HEK293 (cell line): Measurements from ENCODE around the gene TAS1R1.

Source experiments
- CTCF ChIA-PET: fragments of 350-600 bp; formaldehyde crosslinking; extraction: SDS; loops from one replicate; lab custom pipeline; 2021; ENCODE audit warnings: antibody characterized with exemption; lab: Yijun Ruan, JAX
- POLR2A ChIA-PET: fragments of 300-600 bp; formaldehyde crosslinking; extraction: SDS; loops from one replicate; lab custom pipeline; 2020; ENCODE audit warnings: antibody characterized with exemption, inconsistent platforms; lab: Yijun Ruan, JAX
- H3K27ac ChIP-seq: fragments of 200-500 bp; sonication (Bioruptor generic); 2 replicates; pipeline ENCODE4 v1.5.1; 2014; ENCODE audit warnings: low read depth, low read length, control low read depth, inconsistent platforms; ENCODE audit errors: extremely low read depth
- H3K36me3 ChIP-seq, 2 experiments: fragments of 200-500 bp in 1 of 2; sonication (Bioruptor generic) in 1 of 2; 1 replicate in 1 of 2; 2 replicates in 1 of 2; pipeline ENCODE4 v1.5.1; 2014 to 2017; ENCODE audit warnings: inconsistent platforms in 2 of 2, low read length in 2 of 2; ENCODE audit not compliant: control insufficient read depth in 2 of 2, insufficient read depth in 1 of 2
- H3K4me1 ChIP-seq: fragments of 200-500 bp; sonication (Bioruptor generic); 2 replicates; pipeline ENCODE4 v1.5.1; 2014; ENCODE audit warnings: mild to moderate bottlenecking, low read length, inconsistent platforms; ENCODE audit not compliant: control insufficient read depth, insufficient read depth
- H3K4me3 ChIP-seq: 2 replicates; pipeline ENCODE4 v1.5.1; 2011; ENCODE audit warnings: low read depth, mild to moderate bottlenecking, control low read depth, low read length, moderate library complexity
- H3K9me3 ChIP-seq: fragments of 200-500 bp; sonication (Bioruptor generic); 2 replicates; pipeline ENCODE4 v1.5.1; 2014; ENCODE audit warnings: low read depth, low read length, inconsistent platforms; ENCODE audit not compliant: control insufficient read depth, insufficient read depth
- EGR2 ChIP-seq: fragments of 450-650 bp; formaldehyde crosslinking; IDR thresholded peaks from 2 replicates; pipeline ENCODE4 v1.5.1; 2016; ENCODE audit warnings: low read depth, missing biosample characterization, missing genetic modification characterization
- KLF7 ChIP-seq: fragments of 450-650 bp; formaldehyde crosslinking; IDR thresholded peaks from 2 replicates; pipeline ENCODE4 v1.5.1; 2016; ENCODE audit warnings: missing biosample characterization, missing genetic modification characterization, borderline replicate concordance
- ZBTB20 ChIP-seq: fragments of 450-650 bp; formaldehyde crosslinking; IDR thresholded peaks from 2 replicates; pipeline ENCODE4 v1.5.1; 2016; ENCODE audit warnings: missing biosample characterization, missing genetic modification characterization
- ZNF433 ChIP-seq: fragments of 450-650 bp; formaldehyde crosslinking; IDR thresholded peaks from 2 replicates; pipeline ENCODE4 v1.5.1; 2016; ENCODE audit warnings: missing biosample characterization, missing genetic modification characterization, low read depth
- ZNF521 ChIP-seq: fragments of 450-650 bp; formaldehyde crosslinking; IDR thresholded peaks from 2 replicates; pipeline ENCODE4 v1.5.1; 2017; ENCODE audit warnings: missing biosample characterization, mild to moderate bottlenecking, missing genetic modification characterization
- ZNF555 ChIP-seq: fragments of 450-650 bp; formaldehyde crosslinking; conservative IDR thresholded peaks from 2 replicates; pipeline ENCODE4 v1.5.1; 2017; ENCODE audit warnings: missing biosample characterization, mild to moderate bottlenecking, missing genetic modification characterization, inconsistent platforms
- ZNF626 ChIP-seq: fragments of 450-650 bp; sonication (Bioruptor Pico); formaldehyde crosslinking; IDR thresholded peaks from 2 replicates; pipeline ENCODE4 v1.5.1; 2018; ENCODE audit warnings: missing biosample characterization, missing genetic modification characterization, inconsistent platforms
- ZNF768 ChIP-seq: fragments of 450-650 bp; formaldehyde crosslinking; IDR thresholded peaks from 2 replicates; pipeline ENCODE4 v1.5.1; 2018; ENCODE audit warnings: missing biosample characterization, mild to moderate bottlenecking, missing genetic modification characterization
- ZNF843 ChIP-seq: fragments of 450-650 bp; formaldehyde crosslinking; IDR thresholded peaks from 2 replicates; pipeline ENCODE4 v1.5.1; 2016; ENCODE audit warnings: missing biosample characterization, missing genetic modification characterization
- ZXDB ChIP-seq: fragments of 450-650 bp; formaldehyde crosslinking; IDR thresholded peaks from 2 replicates; pipeline ENCODE4 v1.5.1; 2016; ENCODE audit warnings: missing biosample characterization, missing genetic modification characterization
- TF ChIP-seq, protein P1 (sequence below): fragments of 450-650 bp; formaldehyde crosslinking; IDR thresholded peaks from 2 replicates; pipeline ENCODE4 v1.5.1; 2016; ENCODE audit warnings: missing biosample characterization, missing genetic modification characterization
- TF ChIP-seq, protein P2 (sequence below): fragments of 450-650 bp; IDR thresholded peaks from 2 replicates; pipeline ENCODE4 v1.5.1; 2018; ENCODE audit warnings: missing biosample characterization, missing genetic modification characterization
- TF ChIP-seq, protein P3 (sequence below): fragments of 450-650 bp; formaldehyde crosslinking; IDR thresholded peaks from 2 replicates; pipeline ENCODE4 v1.5.1; 2016; ENCODE audit warnings: missing biosample characterization, missing genetic modification characterization
- TF ChIP-seq, protein P4 (sequence below): IDR thresholded peaks from 2 replicates; pipeline ENCODE4 v1.6.1; 2011; ENCODE audit warnings: mild to moderate bottlenecking, low read depth, low read length, borderline replicate concordance
- TF ChIP-seq, protein P5 (sequence below): fragments of 450-650 bp; formaldehyde crosslinking; IDR thresholded peaks from 2 replicates; pipeline ENCODE4 v1.5.1; 2016; ENCODE audit warnings: missing biosample characterization, missing genetic modification characterization, low read depth
- TF ChIP-seq, protein P6 (sequence below): fragments of 450-650 bp; formaldehyde crosslinking; IDR thresholded peaks from 2 replicates; pipeline ENCODE4 v1.5.1; 2016; ENCODE audit warnings: missing biosample characterization, missing genetic modification characterization
- TF ChIP-seq, protein P7 (sequence below): fragments of 450-650 bp; formaldehyde crosslinking; IDR thresholded peaks from 2 replicates; pipeline ENCODE4 v1.5.1; 2016; ENCODE audit warnings: missing biosample characterization, missing genetic modification characterization

Gene TAS1R1

DNA sequence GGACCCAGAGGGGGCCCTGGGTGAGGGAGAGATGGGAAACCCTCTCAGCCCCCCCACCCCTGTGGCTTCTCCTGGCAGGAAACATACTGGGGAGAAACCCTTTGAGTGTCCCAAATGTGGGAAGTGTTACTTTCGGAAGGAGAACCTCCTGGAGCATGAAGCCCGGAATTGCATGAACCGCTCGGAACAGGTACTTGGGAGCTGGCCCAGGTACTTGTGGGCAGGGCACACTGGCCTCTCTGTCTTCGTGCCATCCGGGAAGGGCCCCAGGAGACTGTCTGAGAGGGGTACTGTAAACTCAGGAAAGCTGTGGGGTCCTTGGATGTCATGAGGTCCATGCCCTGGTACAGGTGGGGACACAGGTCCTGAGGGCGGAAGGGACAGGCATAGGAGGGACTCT, 30.7 kb downstream of the TAS1R1 start:
- Histone ChIP-seq H3K36me3 (peaks cover 0 to 83% of the 10 kb centered on the region in 2 experiments; a peak in 1 of 3 replicates), H3K4me1 (peaks cover 3% of the 10 kb centered on the region), H3K9me3 (no peaks in the 10 kb centered on the region), H3K4me3 (no peak overlapping the region), H3K27ac (no peak overlapping the region)
- POLR2A ChIA-PET = interaction anchor here (1.0 kb wide), 1 partner anchor 12 kb away, joined by 3 read pairs; no protein-coding TSS in a partner anchor
- CTCF ChIA-PET = interaction anchor here (0.7 to 1.1 kb wide), 2 partner anchors 17 to 49 kb away, joined by 3 read pairs; partner anchors contain the start of gene KLHL21
- TF ChIP-seq, protein P1, sequence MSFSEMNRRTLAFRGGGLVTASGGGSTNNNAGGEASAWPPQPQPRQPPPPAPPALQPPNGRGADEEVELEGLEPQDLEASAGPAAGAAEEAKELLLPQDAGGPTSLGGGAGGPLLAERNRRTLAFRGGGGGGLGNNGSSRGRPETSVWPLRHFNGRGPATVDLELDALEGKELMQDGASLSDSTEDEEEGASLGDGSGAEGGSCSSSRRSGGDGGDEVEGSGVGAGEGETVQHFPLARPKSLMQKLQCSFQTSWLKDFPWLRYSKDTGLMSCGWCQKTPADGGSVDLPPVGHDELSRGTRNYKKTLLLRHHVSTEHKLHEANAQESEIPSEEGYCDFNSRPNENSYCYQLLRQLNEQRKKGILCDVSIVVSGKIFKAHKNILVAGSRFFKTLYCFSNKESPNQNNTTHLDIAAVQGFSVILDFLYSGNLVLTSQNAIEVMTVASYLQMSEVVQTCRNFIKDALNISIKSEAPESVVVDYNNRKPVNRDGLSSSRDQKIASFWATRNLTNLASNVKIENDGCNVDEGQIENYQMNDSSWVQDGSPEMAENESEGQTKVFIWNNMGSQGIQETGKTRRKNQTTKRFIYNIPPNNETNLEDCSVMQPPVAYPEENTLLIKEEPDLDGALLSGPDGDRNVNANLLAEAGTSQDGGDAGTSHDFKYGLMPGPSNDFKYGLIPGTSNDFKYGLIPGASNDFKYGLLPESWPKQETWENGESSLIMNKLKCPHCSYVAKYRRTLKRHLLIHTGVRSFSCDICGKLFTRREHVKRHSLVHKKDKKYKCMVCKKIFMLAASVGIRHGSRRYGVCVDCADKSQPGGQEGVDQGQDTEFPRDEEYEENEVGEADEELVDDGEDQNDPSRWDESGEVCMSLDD (tag by site-specific recombination) = no peak
- TF ChIP-seq, protein P2, sequence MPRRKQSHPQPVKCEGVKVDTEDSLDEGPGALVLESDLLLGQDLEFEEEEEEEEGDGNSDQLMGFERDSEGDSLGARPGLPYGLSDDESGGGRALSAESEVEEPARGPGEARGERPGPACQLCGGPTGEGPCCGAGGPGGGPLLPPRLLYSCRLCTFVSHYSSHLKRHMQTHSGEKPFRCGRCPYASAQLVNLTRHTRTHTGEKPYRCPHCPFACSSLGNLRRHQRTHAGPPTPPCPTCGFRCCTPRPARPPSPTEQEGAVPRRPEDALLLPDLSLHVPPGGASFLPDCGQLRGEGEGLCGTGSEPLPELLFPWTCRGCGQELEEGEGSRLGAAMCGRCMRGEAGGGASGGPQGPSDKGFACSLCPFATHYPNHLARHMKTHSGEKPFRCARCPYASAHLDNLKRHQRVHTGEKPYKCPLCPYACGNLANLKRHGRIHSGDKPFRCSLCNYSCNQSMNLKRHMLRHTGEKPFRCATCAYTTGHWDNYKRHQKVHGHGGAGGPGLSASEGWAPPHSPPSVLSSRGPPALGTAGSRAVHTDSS (tag by site-specific recombination) = no peak
- TF ChIP-seq, protein P3, sequence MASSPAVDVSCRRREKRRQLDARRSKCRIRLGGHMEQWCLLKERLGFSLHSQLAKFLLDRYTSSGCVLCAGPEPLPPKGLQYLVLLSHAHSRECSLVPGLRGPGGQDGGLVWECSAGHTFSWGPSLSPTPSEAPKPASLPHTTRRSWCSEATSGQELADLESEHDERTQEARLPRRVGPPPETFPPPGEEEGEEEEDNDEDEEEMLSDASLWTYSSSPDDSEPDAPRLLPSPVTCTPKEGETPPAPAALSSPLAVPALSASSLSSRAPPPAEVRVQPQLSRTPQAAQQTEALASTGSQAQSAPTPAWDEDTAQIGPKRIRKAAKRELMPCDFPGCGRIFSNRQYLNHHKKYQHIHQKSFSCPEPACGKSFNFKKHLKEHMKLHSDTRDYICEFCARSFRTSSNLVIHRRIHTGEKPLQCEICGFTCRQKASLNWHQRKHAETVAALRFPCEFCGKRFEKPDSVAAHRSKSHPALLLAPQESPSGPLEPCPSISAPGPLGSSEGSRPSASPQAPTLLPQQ = no peak
- no peak for TF ChIP-seq ZBTB20 (tag by site-specific recombination)
- no peak for TF ChIP-seq ZNF555 (tag by site-specific recombination)
- TF ChIP-seq EGR2 (tag by site-specific recombination) = no peak
- TF ChIP-seq KLF7 (tag by site-specific recombination) = no peak
- no peak for TF ChIP-seq ZNF626 (tag by site-specific recombination)
- TF ChIP-seq ZNF843 (tag by site-specific recombination) = no peak
- no peak for TF ChIP-seq ZNF433 (tag by site-specific recombination)
- TF ChIP-seq, protein P4, sequence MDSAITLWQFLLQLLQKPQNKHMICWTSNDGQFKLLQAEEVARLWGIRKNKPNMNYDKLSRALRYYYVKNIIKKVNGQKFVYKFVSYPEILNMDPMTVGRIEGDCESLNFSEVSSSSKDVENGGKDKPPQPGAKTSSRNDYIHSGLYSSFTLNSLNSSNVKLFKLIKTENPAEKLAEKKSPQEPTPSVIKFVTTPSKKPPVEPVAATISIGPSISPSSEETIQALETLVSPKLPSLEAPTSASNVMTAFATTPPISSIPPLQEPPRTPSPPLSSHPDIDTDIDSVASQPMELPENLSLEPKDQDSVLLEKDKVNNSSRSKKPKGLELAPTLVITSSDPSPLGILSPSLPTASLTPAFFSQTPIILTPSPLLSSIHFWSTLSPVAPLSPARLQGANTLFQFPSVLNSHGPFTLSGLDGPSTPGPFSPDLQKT = no peak
- no peak for TF ChIP-seq ZNF521 (tag by site-specific recombination)
- TF ChIP-seq, protein P5, sequence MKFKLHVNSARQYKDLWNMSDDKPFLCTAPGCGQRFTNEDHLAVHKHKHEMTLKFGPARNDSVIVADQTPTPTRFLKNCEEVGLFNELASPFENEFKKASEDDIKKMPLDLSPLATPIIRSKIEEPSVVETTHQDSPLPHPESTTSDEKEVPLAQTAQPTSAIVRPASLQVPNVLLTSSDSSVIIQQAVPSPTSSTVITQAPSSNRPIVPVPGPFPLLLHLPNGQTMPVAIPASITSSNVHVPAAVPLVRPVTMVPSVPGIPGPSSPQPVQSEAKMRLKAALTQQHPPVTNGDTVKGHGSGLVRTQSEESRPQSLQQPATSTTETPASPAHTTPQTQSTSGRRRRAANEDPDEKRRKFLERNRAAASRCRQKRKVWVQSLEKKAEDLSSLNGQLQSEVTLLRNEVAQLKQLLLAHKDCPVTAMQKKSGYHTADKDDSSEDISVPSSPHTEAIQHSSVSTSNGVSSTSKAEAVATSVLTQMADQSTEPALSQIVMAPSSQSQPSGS = no peak
- no peak for TF ChIP-seq ZNF768 (tag by site-specific recombination)
- TF ChIP-seq ZXDB (tag by site-specific recombination) = no peak
- TF ChIP-seq, protein P6, sequence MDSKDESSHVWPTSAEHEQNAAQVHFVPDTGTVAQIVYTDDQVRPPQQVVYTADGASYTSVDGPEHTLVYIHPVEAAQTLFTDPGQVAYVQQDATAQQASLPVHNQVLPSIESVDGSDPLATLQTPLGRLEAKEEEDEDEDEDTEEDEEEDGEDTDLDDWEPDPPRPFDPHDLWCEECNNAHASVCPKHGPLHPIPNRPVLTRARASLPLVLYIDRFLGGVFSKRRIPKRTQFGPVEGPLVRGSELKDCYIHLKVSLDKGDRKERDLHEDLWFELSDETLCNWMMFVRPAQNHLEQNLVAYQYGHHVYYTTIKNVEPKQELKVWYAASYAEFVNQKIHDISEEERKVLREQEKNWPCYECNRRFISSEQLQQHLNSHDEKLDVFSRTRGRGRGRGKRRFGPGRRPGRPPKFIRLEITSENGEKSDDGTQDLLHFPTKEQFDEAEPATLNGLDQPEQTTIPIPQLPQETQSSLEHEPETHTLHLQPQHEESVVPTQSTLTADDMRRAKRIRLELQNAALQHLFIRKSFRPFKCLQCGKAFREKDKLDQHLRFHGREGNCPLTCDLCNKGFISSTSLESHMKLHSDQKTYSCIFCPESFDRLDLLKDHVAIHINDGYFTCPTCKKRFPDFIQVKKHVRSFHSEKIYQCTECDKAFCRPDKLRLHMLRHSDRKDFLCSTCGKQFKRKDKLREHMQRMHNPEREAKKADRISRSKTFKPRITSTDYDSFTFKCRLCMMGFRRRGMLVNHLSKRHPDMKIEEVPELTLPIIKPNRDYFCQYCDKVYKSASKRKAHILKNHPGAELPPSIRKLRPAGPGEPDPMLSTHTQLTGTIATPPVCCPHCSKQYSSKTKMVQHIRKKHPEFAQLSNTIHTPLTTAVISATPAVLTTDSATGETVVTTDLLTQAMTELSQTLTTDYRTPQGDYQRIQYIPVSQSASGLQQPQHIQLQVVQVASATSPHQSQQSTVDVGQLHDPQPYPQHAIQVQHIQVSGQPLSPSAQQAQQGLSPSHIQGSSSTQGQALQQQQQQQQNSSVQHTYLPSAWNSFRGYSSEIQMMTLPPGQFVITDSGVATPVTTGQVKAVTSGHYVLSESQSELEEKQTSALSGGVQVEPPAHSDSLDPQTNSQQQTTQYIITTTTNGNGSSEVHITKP (tag by site-specific recombination) = no peak
- TF ChIP-seq, protein P7, sequence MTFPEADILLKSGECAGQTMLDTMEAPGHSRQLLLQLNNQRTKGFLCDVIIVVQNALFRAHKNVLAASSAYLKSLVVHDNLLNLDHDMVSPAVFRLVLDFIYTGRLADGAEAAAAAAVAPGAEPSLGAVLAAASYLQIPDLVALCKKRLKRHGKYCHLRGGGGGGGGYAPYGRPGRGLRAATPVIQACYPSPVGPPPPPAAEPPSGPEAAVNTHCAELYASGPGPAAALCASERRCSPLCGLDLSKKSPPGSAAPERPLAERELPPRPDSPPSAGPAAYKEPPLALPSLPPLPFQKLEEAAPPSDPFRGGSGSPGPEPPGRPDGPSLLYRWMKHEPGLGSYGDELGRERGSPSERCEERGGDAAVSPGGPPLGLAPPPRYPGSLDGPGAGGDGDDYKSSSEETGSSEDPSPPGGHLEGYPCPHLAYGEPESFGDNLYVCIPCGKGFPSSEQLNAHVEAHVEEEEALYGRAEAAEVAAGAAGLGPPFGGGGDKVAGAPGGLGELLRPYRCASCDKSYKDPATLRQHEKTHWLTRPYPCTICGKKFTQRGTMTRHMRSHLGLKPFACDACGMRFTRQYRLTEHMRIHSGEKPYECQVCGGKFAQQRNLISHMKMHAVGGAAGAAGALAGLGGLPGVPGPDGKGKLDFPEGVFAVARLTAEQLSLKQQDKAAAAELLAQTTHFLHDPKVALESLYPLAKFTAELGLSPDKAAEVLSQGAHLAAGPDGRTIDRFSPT = no peak
